Measurements from ENCODE around the gene ZCCHC13. TPM values are rescaled to one million over a fixed set of nuclear protein-coding genes. Genes with fewer than 3 reads are reported as not detected.
"Not testable (repeated sequence)": the region's sequence is repeated elsewhere in the genome, so short reads cannot be mapped to it uniquely, and the experiment has no call there.

Gene ZCCHC13
- total RNA-seq, 1 donor from 2014 or later, result not detected

GRCh38 chrX:74295101-74295500, 8.9 kb upstream of the ZCCHC13 start:
- Mint-ChIP-seq H3K9me3 (no peaks in the 10 kb centered on the region), H3K27ac (no peak overlapping the region), H3K4me3 (no peak overlapping the region), H3K4me1 (ENCODE audit: unreplicated experiment) (no peaks in the 10 kb centered on the region), H3K36me3 (peaks cover 4% of the 10 kb centered on the region), H3K27me3 (no peaks in the 10 kb centered on the region)
- no peak for TF ChIP-seq CTCF (conservative IDR thresholded peaks at IDR 0.05)
- no peak for DNase-seq (ENCODE audit: extremely low spot score, unreplicated experiment)

GRCh38 chrX:74297766-74298165, 6.2 kb upstream of the ZCCHC13 start:
- H3K36me3 Mint-ChIP-seq, result no peaks in the 10 kb centered on the region
- no peaks in the 10 kb centered on the region for H3K9me3 Mint-ChIP-seq
- no peaks in the 10 kb centered on the region for H3K27me3 Mint-ChIP-seq
- DNase-seq (ENCODE audit: extremely low spot score, unreplicated experiment), result no peak
- H3K27ac Mint-ChIP-seq, result no peak overlapping the region
- no peak for TF ChIP-seq CTCF (conservative IDR thresholded peaks at IDR 0.05)
- no peak overlapping the region for H3K4me3 Mint-ChIP-seq
- H3K4me1 Mint-ChIP-seq (ENCODE audit: unreplicated experiment), result no peaks in the 10 kb centered on the region

GRCh38 chrX:74300869-74301268, 3.1 kb upstream of the ZCCHC13 start:
- Mint-ChIP-seq H3K27ac (no peak overlapping the region), H3K4me1 (ENCODE audit: unreplicated experiment) (no peaks in the 10 kb centered on the region), H3K9me3 (no peaks in the 10 kb centered on the region), H3K36me3 (no peaks in the 10 kb centered on the region), H3K27me3 (no peaks in the 10 kb centered on the region), H3K4me3 (no peak overlapping the region)
- TF ChIP-seq CTCF (conservative IDR thresholded peaks at IDR 0.05), result no peak
- no peak for DNase-seq (ENCODE audit: extremely low spot score, unreplicated experiment)

DNA sequence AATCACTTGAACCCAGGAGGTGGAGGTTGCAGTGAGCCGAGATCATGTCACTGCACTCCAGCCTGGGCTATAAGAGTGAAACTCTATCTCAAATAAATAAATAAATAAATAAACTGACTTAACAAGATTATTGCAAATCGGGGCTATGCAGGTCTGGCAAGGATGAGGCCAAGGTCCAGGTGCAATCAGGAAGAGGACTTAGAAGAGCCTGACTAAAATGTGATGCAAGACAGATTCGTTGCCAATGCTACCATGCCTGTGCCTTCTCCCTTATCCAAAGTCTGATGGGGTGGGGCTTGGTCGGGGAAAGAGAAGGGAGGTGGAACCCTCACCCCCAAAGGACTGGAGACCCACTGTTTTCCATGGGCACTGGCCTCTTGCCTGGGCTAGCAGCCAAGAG, 14.7 kb downstream of the ZCCHC13 start:
- no peak for DNase-seq (ENCODE audit: extremely low spot score, unreplicated experiment)
- H3K36me3 Mint-ChIP-seq, result no peaks in the 10 kb centered on the region
- TF ChIP-seq CTCF (conservative IDR thresholded peaks at IDR 0.05), result no peak

GRCh38 chrX:74319321-74319720, 15.3 kb downstream of the ZCCHC13 start:
- H3K4me3 Mint-ChIP-seq; H3K27ac Mint-ChIP-seq; DNase-seq (ENCODE audit: extremely low spot score, unreplicated experiment); H3K36me3 Mint-ChIP-seq; H3K27me3 Mint-ChIP-seq; H3K9me3 Mint-ChIP-seq; H3K4me1 Mint-ChIP-seq (ENCODE audit: unreplicated experiment): not testable (repeated sequence)

More for the DNA sequence above, 14.7 kb downstream of the ZCCHC13 start:
- no peaks in the 10 kb centered on the region for H3K27me3 Mint-ChIP-seq
- no peaks in the 10 kb centered on the region for H3K4me1 Mint-ChIP-seq (ENCODE audit: unreplicated experiment)
- H3K27ac Mint-ChIP-seq, result no peak overlapping the region
- H3K9me3 Mint-ChIP-seq, result no peaks in the 10 kb centered on the region
- no peak overlapping the region for H3K4me3 Mint-ChIP-seq

GRCh38 chrX:74321191-74321590, 17.2 kb downstream of the ZCCHC13 start:
- no peak for TF ChIP-seq CTCF (conservative IDR thresholded peaks at IDR 0.05)
- Mint-ChIP-seq H3K27me3 (no peaks in the 10 kb centered on the region), H3K27ac (no peak overlapping the region), H3K4me1 (ENCODE audit: unreplicated experiment) (no peaks in the 10 kb centered on the region), H3K4me3 (no peak overlapping the region), H3K36me3 (no peaks in the 10 kb centered on the region), H3K9me3 (no peaks in the 10 kb centered on the region)
- no peak for DNase-seq (ENCODE audit: extremely low spot score, unreplicated experiment)
